ENCODE results near the gene LMTK3. TPM values are rescaled to one million over a fixed set of nuclear protein-coding genes. Genes with fewer than 3 reads are reported as not detected.
"Not testable (repeated sequence)": the region's sequence is repeated elsewhere in the genome, so short reads cannot be mapped to it uniquely, and the experiment has no call there.

LMTK3 gene
- total RNA-seq, 1 donor from 2014 or later, result 1.1 TPM

DNA sequence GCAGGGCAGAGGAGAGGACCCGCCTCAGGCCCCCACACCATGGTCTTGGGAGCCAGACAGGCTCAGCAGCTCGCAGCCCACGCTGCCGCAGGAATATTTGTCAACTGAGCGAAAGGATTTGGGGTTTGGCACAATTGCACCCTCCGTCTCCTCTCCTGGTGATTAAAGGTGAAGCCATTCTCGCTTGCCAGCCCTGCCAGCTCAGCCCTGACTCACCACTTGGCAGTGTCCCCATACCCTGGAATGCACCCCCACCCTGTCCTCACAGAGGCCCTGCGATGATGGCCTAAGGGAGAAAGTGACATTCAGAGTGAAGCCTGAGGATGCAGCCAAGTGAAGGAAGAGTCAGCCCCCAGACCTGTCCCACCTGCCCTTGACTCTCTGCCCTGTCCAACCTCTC, 23.7 kb downstream of the LMTK3 start:
- DNase-seq (ENCODE audit: low read depth), result peak; percentile 88

DNA sequence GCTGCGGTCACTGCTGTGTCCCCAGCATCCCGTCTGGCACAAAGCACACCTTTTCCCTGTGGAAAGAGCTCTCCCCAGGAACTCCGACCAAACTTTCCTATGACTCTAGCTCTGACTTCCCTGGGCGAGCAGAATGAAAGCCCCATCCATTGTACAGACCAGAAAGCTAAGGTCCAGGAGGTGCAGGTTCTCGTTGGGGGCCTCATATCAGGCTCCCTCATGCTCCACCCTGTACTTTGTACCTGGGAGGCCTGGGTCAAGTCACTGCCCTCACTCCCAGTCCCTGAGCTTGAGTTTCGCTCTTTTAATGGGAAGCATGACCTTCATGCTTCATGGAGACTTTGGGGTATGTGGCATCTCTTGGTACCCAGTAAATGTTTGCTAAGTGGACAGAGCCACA, 24.1 kb downstream of the LMTK3 start:
- no peak for DNase-seq (ENCODE audit: low read depth)

DNA sequence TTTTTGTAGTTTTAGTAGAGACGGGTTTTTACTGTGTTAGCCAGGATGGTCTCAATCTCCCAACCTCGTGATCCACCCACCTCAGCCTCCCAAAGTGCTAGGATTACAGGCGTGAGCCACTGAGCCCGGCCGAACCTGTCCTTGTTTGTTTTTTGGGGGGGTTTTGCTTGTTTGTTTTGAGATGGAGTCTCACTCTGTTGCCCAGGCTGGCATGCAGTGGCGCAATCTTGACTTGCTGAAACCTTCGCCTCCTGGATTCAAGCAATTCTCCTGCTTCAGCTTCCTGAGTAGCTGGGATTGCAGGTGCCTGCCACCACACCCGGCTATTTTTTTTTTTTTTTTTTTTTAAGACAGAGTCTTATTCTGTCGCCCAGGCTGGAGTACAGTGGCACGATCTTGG, 24.9 kb downstream of the LMTK3 start:
- not testable (repeated sequence) for DNase-seq (ENCODE audit: low read depth)

DNA sequence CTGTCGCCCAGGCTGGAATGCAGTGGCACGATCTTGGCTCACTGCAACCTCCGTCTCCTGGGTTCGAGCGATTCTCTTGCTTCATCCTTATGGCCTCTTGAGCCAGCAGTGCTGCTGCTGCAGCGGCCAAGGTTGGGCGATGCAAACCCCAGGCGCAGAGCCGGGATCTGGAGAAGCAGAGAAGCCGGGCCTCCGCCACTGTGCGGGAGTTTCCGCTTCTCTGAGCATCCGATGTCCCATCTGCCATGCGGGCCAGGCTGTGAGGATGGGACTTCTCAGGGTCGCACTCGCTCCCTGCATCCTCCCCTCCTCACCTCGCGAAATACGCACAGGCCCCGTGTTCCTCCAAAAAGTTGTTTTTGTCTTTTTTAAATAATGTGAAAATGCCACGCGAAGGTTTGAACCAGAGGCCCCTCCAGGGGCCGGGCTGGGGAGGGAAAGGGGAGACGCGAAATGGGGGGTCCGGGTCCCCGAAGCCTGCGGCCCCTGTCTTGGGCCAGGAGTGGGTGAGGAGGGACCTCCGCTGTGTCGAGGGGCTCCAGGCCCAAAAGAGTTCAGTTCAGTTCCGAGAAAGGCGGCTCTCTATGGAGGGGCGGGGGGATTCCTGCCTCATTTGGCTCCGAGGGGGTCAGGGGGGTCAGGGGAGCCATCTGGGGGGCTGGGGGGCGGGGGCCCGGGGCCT, 26.6 kb downstream of the LMTK3 start:
- DNase-seq (ENCODE audit: low read depth), result no peak

DNA sequence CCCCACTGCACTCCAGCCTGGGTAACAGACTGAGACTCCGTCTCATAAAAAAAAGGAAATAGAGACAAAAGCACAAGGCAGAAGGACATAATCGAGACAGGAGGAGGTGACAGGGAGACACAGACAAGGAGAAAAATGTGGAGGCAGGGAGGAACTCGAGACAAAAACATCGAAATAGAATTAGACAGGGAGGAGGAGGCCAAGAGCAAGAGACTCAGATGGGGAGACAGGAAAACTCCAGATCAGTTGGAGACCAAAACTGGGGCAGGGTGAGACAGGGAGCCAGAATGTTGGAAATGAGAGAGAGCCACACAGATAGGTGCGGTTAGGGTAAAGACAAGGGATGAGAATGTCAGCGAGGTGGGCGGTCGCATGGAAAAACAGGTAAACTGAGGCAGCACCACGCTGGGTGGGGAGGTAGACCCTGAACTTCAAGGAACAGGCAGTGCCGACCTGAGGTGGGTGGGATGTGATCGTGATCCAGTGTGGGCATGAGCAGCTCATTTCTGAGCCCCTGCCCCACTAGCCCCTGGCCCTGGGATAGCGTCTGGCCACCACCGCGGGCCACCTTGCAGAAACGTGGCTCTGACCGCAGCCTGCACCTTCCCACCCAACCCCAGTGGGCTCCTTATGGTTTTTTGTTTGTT, 27.3 kb downstream of the LMTK3 start:
- DNase-seq (ENCODE audit: low read depth), result no peak

DNA sequence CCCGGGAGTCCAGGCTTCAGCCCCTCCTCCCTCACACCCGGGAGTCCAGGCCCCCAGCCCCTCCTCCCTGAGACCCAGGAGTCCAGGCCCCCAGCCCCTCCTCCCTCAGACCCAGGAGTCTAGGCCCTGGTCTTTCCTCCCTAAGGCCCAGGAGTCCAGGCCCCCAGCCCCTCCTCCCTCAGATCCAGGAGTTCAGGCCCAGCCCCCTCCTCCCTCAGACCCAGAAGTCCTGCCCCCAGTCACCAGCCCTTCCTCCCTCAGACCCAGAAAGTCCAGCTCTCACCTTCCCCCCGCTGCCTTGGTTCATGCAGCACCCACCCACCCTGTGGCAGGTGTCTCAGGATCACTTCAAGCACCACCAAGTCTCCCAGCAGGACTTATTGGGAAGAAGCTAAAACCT, 28.3 kb downstream of the LMTK3 start:
- DNase-seq (ENCODE audit: low read depth), result no peak

DNA sequence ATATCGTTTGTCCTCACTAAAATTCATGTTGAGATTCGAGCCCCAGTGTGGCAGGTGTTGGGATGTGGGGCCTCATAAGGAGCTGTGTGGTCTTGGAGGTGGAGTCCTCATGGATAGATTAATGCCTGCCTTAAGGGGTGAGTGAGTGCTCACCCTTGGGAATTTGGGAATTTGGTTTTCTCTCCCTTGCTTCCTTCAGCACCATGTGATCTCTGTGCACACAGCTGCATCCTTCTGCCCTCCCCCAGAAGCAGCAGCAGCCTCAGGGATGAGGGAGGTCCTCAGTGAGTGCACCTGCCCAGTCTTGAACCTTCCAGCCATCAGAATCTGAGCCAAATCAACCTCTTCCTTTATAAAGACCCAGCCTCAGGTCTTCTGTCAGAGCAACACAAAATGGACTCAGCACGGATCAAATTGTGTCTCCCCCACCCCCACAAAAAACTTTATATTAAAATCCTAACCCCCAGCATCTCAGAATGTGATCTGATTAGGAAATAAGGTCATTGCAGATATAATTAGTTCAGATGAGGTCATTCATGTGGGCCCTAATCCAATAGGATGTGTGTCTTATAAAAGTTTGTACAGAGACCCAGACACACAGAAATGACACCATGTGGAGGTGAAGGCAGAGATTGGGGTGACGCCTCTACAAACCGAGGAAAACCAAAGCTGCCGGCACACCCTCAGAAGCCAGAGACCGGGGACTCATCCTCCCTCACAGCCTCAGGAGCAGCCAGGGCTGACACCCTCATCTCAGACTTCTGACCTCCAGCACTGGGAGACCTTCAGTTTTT, 29.6 kb downstream of the LMTK3 start:
- no peak for DNase-seq (ENCODE audit: low read depth)

DNA sequence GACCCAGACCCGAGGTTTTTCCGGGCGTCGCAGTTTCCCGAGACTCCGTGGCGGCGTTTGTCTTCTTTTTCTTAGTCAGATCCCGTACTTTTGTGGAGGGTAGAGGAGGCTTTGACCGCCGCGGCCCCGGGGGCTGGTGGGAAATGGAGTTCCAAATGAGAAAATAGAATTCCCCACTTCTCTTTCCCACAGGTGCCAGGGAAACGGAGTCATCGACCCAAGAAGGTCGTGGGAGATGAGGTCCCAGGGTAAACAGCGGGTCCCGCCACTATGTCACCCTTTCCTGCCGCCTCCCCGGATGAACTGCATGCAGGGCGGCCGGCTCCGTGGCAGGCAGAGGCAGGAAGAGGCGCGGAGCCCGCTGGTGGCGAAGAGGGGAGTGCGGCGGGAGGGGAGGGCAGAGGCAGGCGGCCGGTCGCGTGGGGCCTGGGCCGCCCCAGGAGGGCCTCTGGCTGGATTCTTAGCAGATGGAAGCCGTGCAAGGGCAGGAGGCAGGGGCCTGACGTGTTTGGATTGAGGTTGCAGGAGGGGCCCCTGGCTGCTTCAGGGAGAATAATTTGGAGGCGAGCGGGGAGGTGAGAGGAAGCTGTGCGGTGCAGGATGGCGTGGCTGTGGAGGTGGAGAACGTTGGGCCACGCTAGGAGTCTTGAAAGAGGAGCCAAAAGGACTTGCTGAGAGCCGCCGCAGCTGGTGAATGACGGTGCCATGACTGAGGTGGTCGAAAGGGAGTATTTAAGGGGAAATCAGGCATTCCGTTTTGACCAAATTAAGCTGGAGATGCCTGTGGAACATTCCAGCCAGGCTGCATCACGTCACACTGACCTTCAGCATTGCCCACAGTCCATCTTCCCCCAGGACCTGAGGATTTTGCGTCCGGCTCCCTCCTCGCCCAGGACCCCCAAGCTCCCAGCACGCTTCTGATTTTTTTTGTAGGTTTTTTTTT, 30.8 kb downstream of the LMTK3 start:
- DNase-seq (ENCODE audit: low read depth), result no peak

DNA sequence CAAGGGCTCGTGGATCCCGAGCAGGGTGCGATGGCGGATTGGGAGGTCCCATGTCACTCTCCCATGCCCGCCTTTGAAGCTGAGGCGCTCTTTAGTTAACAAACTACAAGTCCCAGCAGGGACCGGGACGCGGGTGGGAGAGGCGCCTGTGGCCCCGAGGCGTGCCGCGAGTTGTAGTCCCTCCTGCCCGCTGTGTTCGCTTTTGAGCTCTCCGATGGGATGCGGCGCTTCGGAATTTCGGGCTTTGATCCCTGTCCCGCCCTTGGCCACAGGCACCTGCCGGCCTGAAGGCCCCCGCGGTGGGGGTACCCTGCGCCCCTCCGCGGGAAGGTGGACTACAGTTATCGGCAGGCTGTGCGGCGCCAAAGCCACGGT, 31.5 kb downstream of the LMTK3 start:
- no peak for DNase-seq (ENCODE audit: low read depth)

DNA sequence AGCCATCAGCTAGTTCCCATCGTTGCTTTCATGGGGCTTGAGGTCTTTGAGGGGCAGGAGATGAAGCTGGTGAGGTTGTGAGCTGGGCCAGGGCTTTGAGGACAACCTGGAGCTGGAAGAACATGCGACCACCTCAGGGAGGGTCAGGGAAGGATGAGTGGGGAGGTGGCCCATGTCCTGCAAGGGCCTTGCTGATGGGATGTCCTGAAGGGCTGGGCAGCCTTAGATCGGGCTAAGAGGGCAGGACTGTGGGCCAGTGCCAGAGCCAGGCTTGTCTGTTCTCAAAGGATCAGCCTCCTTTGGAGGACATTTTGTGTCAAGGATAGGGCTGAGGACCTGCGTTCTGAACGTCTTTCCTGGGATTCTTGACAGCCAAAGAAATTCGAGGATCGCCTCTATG, 31.9 kb downstream of the LMTK3 start:
- DNase-seq (ENCODE audit: low read depth), result no peak

DNA sequence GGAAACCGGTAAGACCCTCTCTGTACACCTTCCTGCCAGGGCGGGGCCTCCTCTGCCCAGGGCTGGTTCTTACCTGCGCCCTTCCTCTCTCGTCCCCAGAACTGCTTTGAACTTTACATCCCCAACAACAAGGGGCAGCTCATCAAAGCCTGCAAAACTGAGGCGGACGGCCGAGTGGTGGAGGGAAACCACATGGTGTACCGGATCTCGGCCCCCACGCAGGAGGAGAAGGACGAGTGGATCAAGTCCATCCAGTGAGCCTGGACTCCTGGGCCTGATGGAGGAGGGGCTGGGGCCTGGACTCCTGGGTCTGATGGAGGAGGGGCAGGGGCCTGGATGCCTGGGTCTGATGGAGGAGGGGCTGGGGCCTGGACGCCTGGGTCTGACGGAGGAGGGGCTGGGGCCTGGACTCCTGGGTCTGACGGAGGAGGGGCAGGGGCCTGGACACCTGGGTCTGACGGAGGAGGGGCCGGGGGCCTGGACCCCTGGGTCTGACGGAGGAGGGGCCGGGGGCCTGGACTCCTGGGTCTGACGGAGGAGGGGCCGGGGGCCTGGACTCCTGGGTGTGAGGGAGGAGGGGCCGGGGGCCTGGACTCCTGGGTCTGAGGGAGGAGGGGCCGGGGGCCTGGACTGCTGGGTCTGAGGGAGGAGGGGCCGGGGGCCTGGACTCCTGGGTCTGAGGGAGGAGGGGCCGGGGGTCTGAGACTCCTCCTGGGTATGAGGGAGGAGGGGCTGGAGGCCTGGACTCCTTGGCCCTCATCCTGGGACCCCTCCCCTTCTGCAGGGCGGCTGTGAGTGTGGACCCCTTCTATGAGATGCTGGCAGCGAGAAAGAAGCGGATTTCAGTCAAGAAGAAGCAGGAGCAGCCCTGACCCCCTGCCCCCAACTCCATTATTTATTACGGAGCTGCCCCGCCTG, 33.0 kb downstream of the LMTK3 start:
- no peak for DNase-seq (ENCODE audit: low read depth)

DNA sequence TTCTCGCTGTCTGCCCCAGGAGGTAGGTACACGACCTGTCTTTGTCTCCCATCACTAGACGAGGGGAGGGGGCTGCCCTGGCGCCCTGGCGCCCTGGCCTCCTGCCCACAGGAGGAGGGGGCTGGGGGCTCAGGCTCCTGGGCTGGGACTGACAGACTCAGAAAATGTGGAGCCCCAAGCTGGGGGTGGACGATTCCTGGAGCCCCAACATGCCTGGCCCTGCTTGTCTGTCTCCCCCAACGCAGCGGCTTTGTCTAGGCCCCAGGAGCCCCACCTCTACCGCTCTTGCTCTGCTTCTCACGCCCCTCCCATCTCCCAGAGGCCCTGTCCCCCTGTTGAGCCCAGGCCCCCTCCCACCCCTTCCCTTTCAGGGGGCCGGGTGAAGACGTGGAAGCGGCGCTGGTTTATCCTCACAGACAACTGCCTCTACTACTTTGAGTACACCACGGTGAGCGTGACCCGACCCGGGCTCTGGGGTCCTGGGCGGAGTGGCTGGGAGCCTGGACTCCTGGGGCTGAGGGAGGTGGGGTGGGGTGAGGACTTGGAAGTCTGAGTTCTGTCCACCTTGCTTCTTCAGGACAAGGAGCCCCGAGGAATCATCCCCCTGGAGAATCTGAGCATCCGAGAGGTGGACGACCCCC, 33.8 kb downstream of the LMTK3 start:
- DNase-seq (ENCODE audit: low read depth), result no peak

DNA sequence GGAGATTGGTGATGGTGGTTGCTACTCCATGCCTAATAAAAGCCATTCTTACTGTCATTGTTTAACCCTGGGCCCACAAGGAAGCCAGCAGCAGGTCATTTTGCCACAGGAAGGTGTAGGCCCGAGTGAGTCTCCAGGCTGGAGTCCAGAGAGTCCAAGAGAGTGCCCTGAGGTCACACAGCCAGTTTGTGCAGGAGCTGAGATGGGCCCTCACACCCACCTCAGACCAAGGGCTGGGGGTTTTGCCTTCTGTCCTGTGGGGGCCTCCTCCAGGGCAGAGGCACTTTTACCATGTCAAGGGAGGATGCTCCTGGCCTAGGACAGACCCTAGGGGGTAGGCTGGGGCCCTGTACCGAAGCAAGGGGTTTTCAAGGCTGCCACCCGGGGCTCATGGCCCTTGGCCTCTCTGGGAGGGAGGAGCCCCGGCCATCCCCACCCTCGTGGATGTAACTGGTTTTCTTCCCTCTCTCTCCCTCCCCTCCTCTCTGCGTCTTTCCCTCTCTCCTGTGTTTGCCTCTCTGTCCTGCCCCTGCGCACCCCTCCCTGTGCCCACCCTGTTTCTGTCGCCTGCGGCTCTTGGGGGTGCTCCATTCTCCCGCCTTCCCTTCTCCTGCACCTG, 34.5 kb downstream of the LMTK3 start:
- DNase-seq (ENCODE audit: low read depth), result no peak

DNA sequence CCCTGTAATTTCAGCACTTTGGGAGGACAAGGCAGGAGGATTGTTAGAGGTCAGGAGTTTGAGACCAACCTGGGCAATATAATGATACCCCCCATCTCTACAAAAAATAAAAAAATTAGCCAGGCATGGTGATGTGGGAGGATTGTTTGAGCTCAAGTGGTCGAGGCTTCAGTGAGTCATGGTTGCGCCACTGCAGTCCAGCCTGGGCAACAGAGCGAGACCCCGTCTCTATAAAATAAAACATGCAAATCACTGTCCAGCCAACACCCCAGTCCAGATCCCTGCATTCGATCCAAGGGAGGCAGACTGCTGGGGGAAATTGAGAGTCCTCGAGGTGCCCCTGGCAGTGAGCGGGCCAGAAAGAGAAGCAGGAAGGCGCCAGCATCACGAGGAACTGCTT, 35.5 kb downstream of the LMTK3 start:
- peak; percentile 28 for DNase-seq (ENCODE audit: low read depth)

DNA sequence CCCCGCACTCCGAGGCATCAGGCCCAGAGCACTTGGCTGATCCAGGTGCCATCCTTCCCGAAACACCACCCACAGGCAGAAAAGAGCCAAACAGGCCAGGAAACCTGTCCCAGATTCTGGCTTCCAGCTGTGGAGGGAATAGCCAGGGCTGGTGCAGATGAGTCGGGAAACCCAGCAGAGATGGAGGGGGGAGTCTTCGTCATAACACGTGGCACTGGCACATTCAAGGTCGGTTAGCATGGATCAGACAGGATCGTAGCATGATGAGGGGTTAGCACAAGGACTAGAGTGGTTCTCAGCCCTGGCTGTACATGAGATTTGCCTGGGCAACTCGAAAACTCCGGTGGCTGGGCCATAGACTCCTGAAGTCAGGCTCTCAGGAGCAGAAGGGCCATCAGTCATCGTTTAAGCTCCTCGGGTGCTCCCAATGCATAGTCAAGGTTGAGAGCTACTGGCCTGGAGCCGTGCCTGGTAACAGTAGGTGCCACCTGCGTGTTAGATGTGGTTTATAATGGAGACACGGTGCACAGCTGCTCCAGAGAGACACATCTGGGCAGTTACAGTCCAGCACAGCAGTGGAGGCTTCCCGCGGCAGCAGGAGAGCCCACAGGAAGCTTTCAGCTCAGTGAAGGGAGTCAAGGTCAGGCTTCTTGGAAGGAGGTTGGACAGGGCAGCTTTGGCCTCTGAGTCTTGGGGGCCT, 36.1 kb downstream of the LMTK3 start:
- no peak for DNase-seq (ENCODE audit: low read depth)

DNA sequence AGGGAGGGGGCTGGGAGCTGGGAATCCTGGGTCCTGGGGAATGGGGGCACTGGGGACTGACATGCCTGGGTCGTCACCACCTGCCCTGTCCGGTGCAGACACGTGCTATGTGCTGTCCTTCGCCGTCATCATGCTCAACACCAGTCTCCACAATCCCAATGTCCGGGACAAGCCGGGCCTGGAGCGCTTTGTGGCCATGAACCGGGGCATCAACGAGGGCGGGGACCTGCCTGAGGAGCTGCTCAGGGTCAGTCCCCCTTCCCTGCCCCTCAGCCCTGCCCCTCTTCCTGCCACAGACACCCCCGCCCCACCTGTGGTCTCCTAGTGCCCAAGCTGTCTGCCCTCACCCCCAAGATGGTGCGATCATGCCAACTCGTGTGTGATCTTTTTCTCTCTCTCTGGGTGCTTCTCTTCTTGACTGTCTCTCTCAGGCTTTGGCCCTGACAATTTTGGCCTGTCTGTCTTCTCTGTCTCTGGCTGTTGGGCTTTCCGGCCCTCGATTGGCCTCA, 37.5 kb downstream of the LMTK3 start:
- no peak for DNase-seq (ENCODE audit: low read depth)

DNA sequence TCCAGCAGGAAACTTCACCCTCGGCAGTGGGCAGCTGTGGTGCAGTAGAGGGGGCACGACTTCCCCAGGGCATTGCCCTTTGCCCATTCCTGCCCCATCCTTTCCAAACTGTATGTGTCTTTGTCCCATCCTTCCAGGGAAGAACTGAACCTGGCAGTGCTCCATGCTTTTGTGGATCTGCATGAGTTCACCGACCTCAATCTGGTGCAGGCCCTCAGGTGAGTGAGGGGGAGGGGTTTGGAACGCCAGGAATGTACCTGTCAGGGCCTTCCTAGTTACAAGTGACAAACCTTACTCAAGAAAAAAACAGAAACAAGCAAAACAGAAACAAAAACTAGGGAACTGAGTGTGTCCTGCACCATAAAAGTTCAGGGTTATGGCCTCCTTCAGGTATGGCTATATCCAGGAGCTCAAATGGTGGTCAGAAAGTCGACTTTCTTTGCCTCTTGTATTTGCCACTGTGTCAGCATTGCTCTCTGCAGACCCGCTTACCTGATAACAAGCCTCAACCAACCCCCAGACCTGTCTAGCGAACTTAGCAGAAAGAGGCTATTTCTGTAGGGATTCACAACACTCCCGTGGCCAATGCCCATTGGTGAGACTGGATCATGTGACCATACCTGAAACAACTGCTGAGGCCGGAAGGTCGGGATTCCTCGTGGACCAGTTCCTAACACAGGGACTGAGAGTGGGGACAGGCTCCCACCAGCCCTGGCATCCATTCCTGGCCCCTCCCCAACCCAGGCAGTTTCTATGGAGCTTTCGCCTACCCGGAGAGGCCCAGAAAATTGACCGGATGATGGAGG, 38.3 kb downstream of the LMTK3 start:
- DNase-seq (ENCODE audit: low read depth), result peak; percentile 36

DNA sequence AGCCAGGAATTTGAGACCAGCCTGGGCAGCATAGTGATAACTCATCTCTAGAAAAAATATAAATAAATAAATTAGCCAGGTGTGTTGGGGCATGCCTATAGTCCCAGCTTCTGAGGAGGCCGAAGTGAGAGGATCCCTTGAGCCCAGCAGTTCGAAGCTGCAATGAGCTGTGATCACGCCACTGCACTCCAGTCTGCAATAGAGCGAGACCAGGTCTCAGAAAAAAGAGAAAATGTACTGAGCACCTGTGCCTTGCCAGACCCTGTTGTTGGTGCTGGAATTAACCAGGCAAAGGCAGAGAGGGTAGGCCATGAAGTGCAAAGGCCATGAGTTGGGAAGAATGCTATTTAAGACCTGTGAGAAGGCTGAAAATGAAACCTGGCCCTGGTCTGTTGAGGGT, 39.8 kb downstream of the LMTK3 start:
- no peak for DNase-seq (ENCODE audit: low read depth)

Measured in renal cortical epithelial cell (primary cell).